ENCODE results near the gene METTL1.

DNA sequence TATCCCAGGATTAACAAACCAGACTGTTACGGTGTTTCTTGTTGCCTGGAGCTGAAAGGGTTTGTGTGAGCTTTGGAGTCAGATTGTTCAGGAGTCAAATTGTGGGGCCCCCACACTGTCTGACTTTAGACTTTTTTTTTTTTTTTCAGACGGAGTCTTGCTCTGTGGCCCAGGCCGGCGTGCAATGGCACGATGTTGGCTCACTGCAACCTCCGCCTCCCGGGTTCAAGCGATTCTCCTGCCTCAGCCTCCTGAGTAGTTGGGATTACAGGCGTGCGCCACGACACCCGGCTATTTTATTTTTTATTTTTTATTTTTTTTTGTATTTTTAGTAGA is 11.5 kb upstream of the METTL1 start:
- TF ChIP-seq CTCF (conservative IDR thresholded peaks at IDR 0.05; ENCODE audit: low read depth in 2 of 2) (no peak), REST (IDR thresholded peaks at IDR 0.05; ENCODE audit: unreplicated experiment) (no peak), EZH2 (IDR thresholded peaks at IDR 0.05; ENCODE audit: low read depth, unreplicated experiment) (no peak)
